ENCODE results near the gene FITM2.

The FITM2 gene

DNA sequence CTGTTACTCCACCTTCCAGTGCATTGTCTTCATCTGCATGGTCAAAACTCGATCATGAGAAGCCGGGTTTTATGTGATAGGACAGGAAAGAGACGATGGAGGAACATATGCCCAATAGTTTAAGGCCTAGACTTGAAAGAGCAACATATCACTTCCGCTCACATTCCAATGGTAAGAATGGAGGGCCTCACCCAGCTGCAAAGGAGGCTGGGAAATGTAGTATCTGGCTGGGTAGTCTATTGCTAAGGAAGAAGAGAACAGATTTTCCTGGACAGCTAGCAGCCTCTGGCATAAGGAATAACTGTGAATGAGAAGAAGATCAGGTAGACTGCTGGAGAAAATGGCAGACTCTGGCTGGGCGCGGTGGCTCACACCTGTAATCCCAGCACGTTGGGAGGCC, 19.2 kb downstream of the FITM2 start:
- no peak for DNase-seq
- in situ Hi-C loops (cut with HindIII; ENCODE audit: low pct_ligation_motif_present, low pct_unique_long_range_greater_than_20kb, low sequenced_read_pairs), result no loop called here

DNA sequence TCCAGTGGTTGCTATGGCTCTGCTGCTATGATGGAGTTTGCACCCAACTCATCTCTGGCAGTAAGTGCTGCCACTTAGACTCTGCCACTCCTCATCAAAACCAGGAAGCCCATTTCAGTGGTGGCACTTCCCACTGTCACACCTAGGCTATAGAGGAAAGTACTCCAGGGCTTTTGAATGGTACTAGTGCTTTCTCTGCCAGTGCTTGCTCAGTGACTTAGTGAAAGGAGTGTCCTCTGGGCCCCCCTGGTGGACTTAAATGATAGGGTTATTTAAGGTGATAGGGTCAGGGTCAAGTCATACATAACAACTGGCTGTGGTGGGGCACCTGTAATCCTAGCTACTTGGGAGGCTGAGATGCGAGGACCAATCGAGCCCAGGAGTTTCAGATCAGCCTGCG, 22.8 kb downstream of the FITM2 start:
- in situ Hi-C loops (cut with HindIII; ENCODE audit: low pct_ligation_motif_present, low pct_unique_long_range_greater_than_20kb, low sequenced_read_pairs), result no loop called here
- no peak for DNase-seq

DNA sequence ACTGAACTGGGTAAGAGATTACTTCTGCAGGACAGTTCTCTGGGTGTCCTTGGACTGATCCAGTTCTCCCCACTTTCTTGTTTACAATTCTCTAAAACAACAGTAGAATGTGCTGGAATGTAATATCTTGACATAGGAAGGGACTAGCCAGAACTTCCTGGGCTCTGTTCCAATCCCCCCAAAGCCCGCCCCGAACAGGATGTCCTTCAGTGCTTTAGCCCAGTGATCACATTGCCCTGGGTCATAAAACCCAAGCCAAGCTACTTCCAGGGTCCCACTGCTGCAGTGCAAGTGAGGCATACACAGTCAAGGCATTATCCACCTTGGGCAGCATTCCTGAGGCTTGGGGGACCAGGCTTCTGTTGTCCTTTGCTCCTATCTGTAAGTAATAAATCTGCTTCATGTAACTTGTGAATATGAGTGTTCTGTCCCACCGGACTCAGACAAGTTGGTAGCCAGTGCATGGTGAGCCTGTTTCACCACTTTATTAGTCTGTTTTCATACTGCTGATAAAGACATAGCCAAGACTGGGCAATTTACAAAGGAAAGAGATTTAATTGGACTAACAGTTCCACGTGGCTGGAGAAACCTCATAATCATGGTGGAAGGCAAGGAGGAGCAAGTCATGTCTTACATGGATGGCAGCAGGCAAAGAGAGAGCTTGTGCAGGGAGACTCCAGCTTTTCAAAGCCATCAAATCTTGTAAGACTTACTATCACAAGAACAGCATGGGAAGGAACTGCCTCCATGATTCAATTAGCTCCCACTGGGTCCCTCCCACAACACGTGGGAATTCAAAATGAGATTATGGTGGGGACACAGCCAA, 23.5 kb downstream of the FITM2 start:
- in situ Hi-C loops (cut with HindIII; ENCODE audit: low pct_ligation_motif_present, low pct_unique_long_range_greater_than_20kb, low sequenced_read_pairs), result no loop called here
- DNase-seq, result no peak

GRCh38 chr20:44284032-44284431, 27.0 kb downstream of the FITM2 start:
- no peak for DNase-seq
- in situ Hi-C loops (cut with HindIII; ENCODE audit: low pct_ligation_motif_present, low pct_unique_long_range_greater_than_20kb, low sequenced_read_pairs), result no loop called here

- DNase-seq, result no peak
- in situ Hi-C loops (cut with HindIII; ENCODE audit: low pct_ligation_motif_present, low pct_unique_long_range_greater_than_20kb, low sequenced_read_pairs), result no loop called here
Observed at GRCh38 chr20:44282192-44282591, 28.8 kb downstream of the FITM2 start.

DNA sequence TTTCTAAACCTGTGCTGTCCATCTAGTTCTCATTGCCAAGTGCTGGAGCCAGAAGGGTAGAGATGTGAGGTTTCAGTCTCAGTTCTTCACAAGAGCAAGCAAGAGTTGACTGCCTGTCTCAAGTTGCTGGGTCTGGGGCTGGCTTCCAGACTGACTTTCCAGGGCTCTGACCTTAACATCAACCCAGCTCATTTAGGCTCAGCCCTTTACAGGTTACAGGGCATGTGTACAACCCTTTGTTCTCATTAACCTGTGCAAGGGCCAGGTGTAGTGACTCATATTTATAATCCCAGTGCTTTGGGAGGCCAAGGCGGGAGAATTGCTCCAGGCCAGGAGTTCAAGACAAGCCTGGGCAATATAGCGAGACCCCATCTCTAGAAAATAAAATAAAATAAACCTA, 30.6 kb downstream of the FITM2 start:
- no peak for DNase-seq
- in situ Hi-C loops (cut with HindIII; ENCODE audit: low pct_ligation_motif_present, low pct_unique_long_range_greater_than_20kb, low sequenced_read_pairs), result no loop called here

- in situ Hi-C loops (cut with HindIII; ENCODE audit: low pct_ligation_motif_present, low pct_unique_long_range_greater_than_20kb, low sequenced_read_pairs), result no loop called here
- DNase-seq, result peak; percentile 63
Observed at GRCh38 chr20:44279228-44279627, 31.8 kb downstream of the FITM2 start.

DNA sequence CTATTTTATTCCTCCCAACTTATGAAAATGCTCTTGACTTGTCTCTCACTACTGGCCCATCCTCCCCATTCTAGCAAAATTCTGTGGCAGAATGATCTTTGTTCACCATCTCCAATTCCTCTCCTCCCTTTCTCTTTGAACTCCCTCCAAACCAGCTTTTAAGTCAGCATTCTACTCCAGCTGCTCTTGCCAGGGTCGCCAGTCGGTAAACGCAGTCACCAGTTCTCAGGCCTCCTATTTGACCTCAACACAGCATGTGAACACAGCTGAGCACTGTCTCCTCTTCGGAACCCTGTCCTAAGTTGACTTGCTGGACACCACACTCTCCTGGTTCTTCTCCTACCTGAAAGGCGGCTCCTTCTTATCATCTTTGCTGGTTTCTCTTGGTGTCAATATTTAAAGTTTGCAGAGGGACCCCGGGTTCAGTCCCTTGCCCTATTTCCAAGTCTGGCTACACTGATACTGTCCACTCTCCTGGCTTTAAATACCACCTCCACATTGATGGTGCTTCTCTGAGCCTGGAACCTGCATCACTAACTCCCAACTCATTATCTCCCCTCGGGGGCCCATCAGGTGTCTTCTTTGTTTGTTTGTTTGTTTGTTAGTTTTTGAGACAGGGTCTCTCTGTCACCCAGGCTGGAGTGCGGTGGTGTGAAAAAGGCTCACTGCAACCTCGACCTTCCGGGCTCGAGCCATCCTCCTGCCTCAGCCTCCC, 36.5 kb downstream of the FITM2 start:
- in situ Hi-C loops (cut with HindIII; ENCODE audit: low pct_ligation_motif_present, low pct_unique_long_range_greater_than_20kb, low sequenced_read_pairs), result no loop called here
- DNase-seq, result no peak

- in situ Hi-C loops (cut with HindIII; ENCODE audit: low pct_ligation_motif_present, low pct_unique_long_range_greater_than_20kb, low sequenced_read_pairs), result no loop called here
- DNase-seq, result no peak
Observed at GRCh38 chr20:44273231-44274215, 37.5 kb downstream of the FITM2 start.

GRCh38 chr20:44271915-44272663, 38.9 kb downstream of the FITM2 start:
- DNase-seq, result no peak
- in situ Hi-C loops (cut with HindIII; ENCODE audit: low pct_ligation_motif_present, low pct_unique_long_range_greater_than_20kb, low sequenced_read_pairs), result no loop called here

GRCh38 chr20:44268802-44269201, 42.2 kb downstream of the FITM2 start:
- in situ Hi-C loops (cut with HindIII; ENCODE audit: low pct_ligation_motif_present, low pct_unique_long_range_greater_than_20kb, low sequenced_read_pairs), result no loop called here

DNA sequence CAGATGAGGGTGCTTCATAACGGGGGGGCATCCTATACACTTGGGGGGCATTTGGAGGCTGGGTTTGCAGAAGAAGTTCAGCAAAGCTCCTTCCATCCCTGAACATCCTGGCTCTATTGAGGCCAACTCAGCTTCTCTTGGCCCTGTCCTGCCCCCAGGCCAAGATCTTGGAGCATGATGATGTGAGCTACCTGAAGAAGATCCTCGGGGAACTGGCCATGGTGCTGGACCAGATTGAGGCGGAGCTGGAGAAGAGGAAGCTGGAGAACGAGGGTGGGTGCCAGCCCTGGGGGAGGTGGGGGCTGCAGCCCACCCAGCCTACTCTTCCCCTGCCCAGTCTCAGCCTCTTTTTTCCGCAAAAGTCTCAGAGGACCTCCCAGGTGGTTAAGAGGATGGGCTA, 46.7 kb downstream of the FITM2 start:
- peak; percentile 8 for DNase-seq

More at GRCh38 chr20:44268802-44269201, 42.2 kb downstream of the FITM2 start:
- no peak for DNase-seq

DNA sequence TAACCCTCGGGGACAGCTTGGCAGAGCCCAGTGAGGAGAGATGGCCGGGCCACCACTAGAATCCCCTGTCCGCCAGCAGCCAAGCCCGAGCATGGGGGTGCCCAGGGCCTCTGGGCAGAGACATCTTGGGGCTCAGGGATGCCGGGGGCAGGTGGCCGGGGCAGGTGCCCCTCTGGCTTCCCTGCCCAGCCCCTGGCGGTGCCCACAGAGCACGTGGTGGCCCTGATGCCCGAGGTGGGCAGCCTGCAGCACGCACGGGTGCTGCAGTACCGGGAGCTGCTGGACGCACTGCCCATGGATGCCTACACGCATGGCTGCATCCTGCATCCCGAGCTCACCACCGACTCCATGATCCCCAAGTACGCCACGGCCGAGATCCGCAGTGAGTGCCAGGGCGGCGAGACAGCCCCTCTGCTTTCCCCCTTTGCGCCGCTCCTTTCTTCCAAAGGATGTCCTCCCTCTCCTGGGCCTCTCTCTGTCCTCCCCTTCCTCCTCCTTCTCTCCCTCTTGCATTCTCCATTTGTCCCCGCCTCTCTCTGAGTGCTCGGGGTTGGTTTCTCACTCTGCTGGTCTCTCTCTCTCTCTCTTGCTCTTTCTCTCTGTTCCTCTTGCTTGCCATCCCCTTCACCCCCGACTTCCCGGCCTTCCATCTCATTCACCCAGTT, 52.6 kb downstream of the FITM2 start:
- in situ Hi-C loops (cut with HindIII; ENCODE audit: low pct_ligation_motif_present, low pct_unique_long_range_greater_than_20kb, low sequenced_read_pairs), result no loop called here
- no peak for DNase-seq

More for the DNA sequence above, 46.7 kb downstream of the FITM2 start:
- in situ Hi-C loops (cut with HindIII; ENCODE audit: low pct_ligation_motif_present, low pct_unique_long_range_greater_than_20kb, low sequenced_read_pairs), result no loop called here

DNA sequence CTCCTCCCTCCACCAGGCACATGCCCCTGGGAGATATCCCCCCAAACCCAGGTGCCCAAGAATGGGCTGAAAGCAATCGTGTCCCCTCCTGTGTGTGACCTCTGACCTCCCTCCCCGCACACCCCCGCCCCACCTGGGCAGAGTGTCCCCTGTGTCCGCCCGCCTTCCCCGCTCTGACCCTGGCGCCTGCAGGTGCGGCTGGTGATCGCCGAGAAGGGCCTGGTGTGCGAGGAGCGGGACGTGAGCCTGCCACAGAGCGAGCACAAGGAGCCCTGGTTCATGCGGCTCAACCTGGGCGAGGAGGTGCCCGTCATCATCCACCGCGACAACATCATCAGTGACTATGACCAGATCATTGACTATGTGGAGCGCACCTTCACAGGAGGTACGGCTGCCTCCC, 54.0 kb downstream of the FITM2 start:
- no peak for DNase-seq
- in situ Hi-C loops (cut with HindIII; ENCODE audit: low pct_ligation_motif_present, low pct_unique_long_range_greater_than_20kb, low sequenced_read_pairs), result no loop called here

DNA sequence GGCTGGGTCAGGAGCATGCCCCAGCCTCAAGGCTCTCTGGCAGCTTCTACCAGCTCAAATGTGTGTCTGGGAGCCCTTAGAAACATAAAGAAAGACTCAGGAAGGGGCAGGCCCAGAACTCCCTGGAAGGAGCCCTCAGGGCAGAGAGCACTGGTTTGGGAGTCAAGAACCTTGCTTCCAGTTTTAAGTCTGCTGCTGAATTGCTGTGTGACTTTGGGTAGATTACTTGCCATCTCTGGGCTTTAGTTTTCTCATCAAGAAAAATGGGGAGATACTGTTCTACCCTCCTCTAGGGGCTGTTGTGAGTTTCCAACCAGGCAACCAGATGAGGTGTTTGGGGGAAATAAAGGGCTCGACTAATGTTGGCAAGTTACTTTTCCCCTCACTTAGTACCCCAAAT, 55.1 kb downstream of the FITM2 start:
- DNase-seq, result no peak
- in situ Hi-C loops (cut with HindIII; ENCODE audit: low pct_ligation_motif_present, low pct_unique_long_range_greater_than_20kb, low sequenced_read_pairs), result no loop called here

- DNase-seq, result no peak
- in situ Hi-C loops (cut with HindIII; ENCODE audit: low pct_ligation_motif_present, low pct_unique_long_range_greater_than_20kb, low sequenced_read_pairs), result no loop called here
Observed at GRCh38 chr20:44254073-44254472, 56.9 kb downstream of the FITM2 start.

DNA sequence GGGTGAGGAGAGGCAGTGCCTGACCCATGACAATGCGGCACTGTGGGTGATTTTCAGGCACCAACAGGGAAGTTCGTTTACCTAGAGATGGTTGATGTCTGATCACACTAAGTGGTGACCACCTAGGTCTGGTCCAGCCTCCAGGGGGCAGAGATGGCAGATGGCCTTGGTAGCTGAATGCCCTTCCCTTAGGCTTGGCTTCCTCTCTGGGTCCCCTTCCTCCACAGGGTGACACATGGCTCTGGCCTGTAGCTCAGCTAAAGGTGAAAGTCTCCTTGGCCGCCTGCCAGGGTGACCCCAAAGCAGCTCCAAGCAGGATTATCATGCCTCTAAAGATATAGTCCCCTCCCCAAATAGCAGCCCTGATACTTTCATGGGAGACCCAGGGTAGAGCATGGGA, 57.5 kb downstream of the FITM2 start:
- in situ Hi-C loops (cut with HindIII; ENCODE audit: low pct_ligation_motif_present, low pct_unique_long_range_greater_than_20kb, low sequenced_read_pairs), result no loop called here
- DNase-seq, result no peak
